Measurements from ENCODE around the gene MYL6B.
"Not testable (repeated sequence)": the region's sequence is repeated elsewhere in the genome, so short reads cannot be mapped to it uniquely, and the experiment has no call there.

The MYL6B gene

GRCh38 chr12:56154246-56154771 lies 1.9 kb downstream of the MYL6B start:
- no peak for DNase-seq

- no peak for DNase-seq
Measured at GRCh38 chr12:56154818-56155217, 2.4 kb downstream of the MYL6B start.

- DNase-seq = no peak
Measured at GRCh38 chr12:56155256-56155845, 3.0 kb downstream of the MYL6B start.

GRCh38 chr12:56156464-56157200 lies 4.2 kb downstream of the MYL6B start:
- not testable (repeated sequence) for DNase-seq

- DNase-seq = peak; percentile 81
Measured at GRCh38 chr12:56157201-56158028, 5.0 kb downstream of the MYL6B start.

- DNase-seq = peak; percentile 96
Measured at GRCh38 chr12:56158029-56158925, 5.9 kb downstream of the MYL6B start, which contains the start of gene MYL6. TSS of gene MYL6 (plus strand) at chr12:56158359. CDS start at chr12:56158402, 43 bp downstream.

GRCh38 chr12:56158926-56159461 lies 6.6 kb downstream of the MYL6B start:
- no peak for DNase-seq

GRCh38 chr12:56159482-56160192 lies 7.2 kb downstream of the MYL6B start:
- DNase-seq = no peak

GRCh38 chr12:56160193-56160763 lies 7.9 kb downstream of the MYL6B start:
- DNase-seq = no peak

GRCh38 chr12:56160894-56161689 lies 8.7 kb downstream of the MYL6B start:
- no peak for DNase-seq

- DNase-seq = no peak
Measured at GRCh38 chr12:56161690-56162351, 9.4 kb downstream of the MYL6B start.

- DNase-seq = no peak
Measured at GRCh38 chr12:56162468-56163290, 10.3 kb downstream of the MYL6B start.

- no peak for DNase-seq
Measured at GRCh38 chr12:56163533-56164344, 11.4 kb downstream of the MYL6B start.

GRCh38 chr12:56164345-56164729 lies 11.9 kb downstream of the MYL6B start:
- DNase-seq = no peak

GRCh38 chr12:56165369-56165768 lies 13.0 kb downstream of the MYL6B start:
- no peak for DNase-seq

GRCh38 chr12:56169229-56169759 lies 16.9 kb downstream of the MYL6B start:
- no peak for DNase-seq

- no peak for DNase-seq
Measured at GRCh38 chr12:56172839-56173238, 20.5 kb downstream of the MYL6B start.
